IMR-90 (cell line): Measurements from ENCODE around the gene LIG1. TPM values are rescaled to one million over a fixed set of nuclear protein-coding genes. Genes with fewer than 3 reads are reported as not detected.

Experiments used
- ATAC-seq: fragments of 200-7000 bp; cut with Tn5 transposase; 2 replicates; pipeline ENCODE4 v1.9.1; 2020; ENCODE audit warnings: low read depth, mild to moderate bottlenecking, moderate library complexity
- BruUV-seq: library from RNA; stranded (reverse); fragments of 400-500 nt; replicated peaks from 2 replicates; lab custom pipeline; 2021; lab: Mats Ljungman, UMichigan
- CTCF ChIA-PET: fragments of 300-600 bp; formaldehyde crosslinking; extraction: SDS; loops from one replicate; lab custom pipeline; 2021; ENCODE audit warnings: antibody characterized with exemption; lab: Yijun Ruan, JAX
- POLR2A ChIA-PET: fragments of 300-600 bp; sonication (Branson Sonifier 250); formaldehyde crosslinking; loops from one replicate; lab custom pipeline; 2022; ENCODE audit warnings: antibody characterized with exemption; ENCODE audit not compliant: unreplicated experiment; lab: Charles Lee
- DNase-seq: peaks from one replicate; pipeline ENCODE4 v3.0.0; 2013
- H2AFZ ChIP-seq: replicated peaks from 2 replicates; pipeline ENCODE3; 2013; ENCODE audit warnings: low read length, mild to moderate bottlenecking; ENCODE audit not compliant: poor library complexity
- H2AK5ac ChIP-seq: 2 replicates; pipeline ENCODE4 v1.6.1; 2013; ENCODE audit warnings: low read depth, low read length, inconsistent platforms
- H2AK9ac ChIP-seq: replicated peaks from 2 replicates; pipeline ENCODE3; 2013; ENCODE audit warnings: mild to moderate bottlenecking, low read depth, low read length, moderate library complexity; ENCODE audit not compliant: poor library complexity
- H2BK120ac ChIP-seq: 2 replicates; pipeline ENCODE4 v1.6.1; 2013; ENCODE audit warnings: low read depth, low read length, inconsistent platforms
- H2BK15ac ChIP-seq: 3 replicates; pipeline ENCODE4 v1.6.1; 2013; ENCODE audit warnings: low read depth, low read length, inconsistent platforms
- H2BK20ac ChIP-seq: 2 replicates; pipeline ENCODE4 v1.6.1; 2013; ENCODE audit warnings: low read depth, mild to moderate bottlenecking, inconsistent platforms, low read length, moderate library complexity
- H2BK5ac ChIP-seq: 2 replicates; pipeline ENCODE4 v1.6.1; 2013; ENCODE audit warnings: mild to moderate bottlenecking, low read depth, low read length, inconsistent platforms; ENCODE audit not compliant: poor library complexity, severe bottlenecking
- H3K14ac ChIP-seq: replicated peaks from 2 replicates; pipeline ENCODE4 v1.6.1; 2013; ENCODE audit warnings: low read depth, low read length, inconsistent platforms
- H3K18ac ChIP-seq: 2 replicates; pipeline ENCODE4 v1.6.1; 2013; ENCODE audit warnings: low read depth, low read length, control low read depth
- H3K23ac ChIP-seq: 2 replicates; pipeline ENCODE4 v1.6.1; 2013; ENCODE audit warnings: low read depth, low read length, inconsistent platforms
- H3K27ac ChIP-seq: 2 replicates; pipeline ENCODE4 v1.5.1; 2013; ENCODE audit warnings: mild to moderate bottlenecking, control low read depth, low read length; ENCODE audit not compliant: insufficient read depth
- H3K27me3 ChIP-seq: 2 replicates; pipeline ENCODE4 v1.6.1; 2013; ENCODE audit warnings: low read length; ENCODE audit not compliant: control insufficient read depth, insufficient read depth
- H3K36me3 ChIP-seq: 2 replicates; pipeline ENCODE4 v1.6.1; 2013; ENCODE audit warnings: low read length, mixed read lengths; ENCODE audit not compliant: control insufficient read depth, insufficient read depth
- H3K4ac ChIP-seq: 2 replicates; pipeline ENCODE4 v1.6.1; 2013; ENCODE audit warnings: low read depth, low read length, inconsistent platforms
- H3K4me1 ChIP-seq: 2 replicates; pipeline ENCODE4 v1.6.1; 2013; ENCODE audit warnings: low read length, mixed read lengths; ENCODE audit not compliant: control insufficient read depth, insufficient read depth
- H3K4me2 ChIP-seq: 2 replicates; pipeline ENCODE4 v1.6.1; 2013; ENCODE audit warnings: low read depth, mild to moderate bottlenecking, control low read depth, low read length, moderate library complexity
- H3K4me3 ChIP-seq: 2 replicates; pipeline ENCODE4 v1.5.1; 2013; ENCODE audit warnings: low read depth, mild to moderate bottlenecking, control low read depth, low read length, moderate library complexity; ENCODE audit not compliant: insufficient read depth
- H3K56ac ChIP-seq: 2 replicates; pipeline ENCODE4 v1.6.1; 2013; ENCODE audit warnings: low read length, inconsistent platforms; ENCODE audit not compliant: insufficient read depth; ENCODE audit errors: extremely low read depth
- H3K79me1 ChIP-seq, 2 experiments: 2 replicates each; pipeline ENCODE4 v1.6.1; 2013; ENCODE audit warnings: low read length in 2 of 2, inconsistent platforms in 1 of 2, low read depth in 1 of 2
- H3K9ac ChIP-seq: 2 replicates; pipeline ENCODE4 v1.6.1; 2013; ENCODE audit warnings: low read depth, low read length, control low read depth
- H3K9me1 ChIP-seq: 2 replicates; pipeline ENCODE4 v1.6.1; 2013; ENCODE audit warnings: low read length, inconsistent platforms; ENCODE audit not compliant: insufficient read depth
- H3K9me3 ChIP-seq: 2 replicates; pipeline ENCODE4 v1.6.1; 2013; ENCODE audit warnings: low read length; ENCODE audit not compliant: control insufficient read depth, insufficient read depth
- H4K20me1 ChIP-seq: 2 replicates; pipeline ENCODE4 v1.6.1; 2013; ENCODE audit warnings: low read length, inconsistent platforms; ENCODE audit not compliant: insufficient read depth
- H4K5ac ChIP-seq: 2 replicates; pipeline ENCODE4 v1.6.1; 2013; ENCODE audit warnings: mild to moderate bottlenecking, low read depth, low read length, control low read depth
- H4K8ac ChIP-seq, 2 experiments: 2 replicates each; pipeline ENCODE4 v1.6.1; 2013; ENCODE audit warnings: low read depth in 2 of 2, low read length in 2 of 2, control low read depth in 1 of 2, inconsistent platforms in 1 of 2
- H4K91ac ChIP-seq: 2 replicates; pipeline ENCODE4 v1.6.1; 2013; ENCODE audit warnings: low read depth, low read length, inconsistent platforms; ENCODE audit not compliant: insufficient read depth
- BHLHE40 ChIP-seq: fragments of 150-350 bp; IDR thresholded peaks from 2 replicates; pipeline ENCODE4 v1.6.1; 2016; ENCODE audit warnings: mild to moderate bottlenecking, low read depth, low read length
- CEBPB ChIP-seq: IDR thresholded peaks from 2 replicates; pipeline ENCODE4 v1.6.1; 2012; ENCODE audit warnings: low read depth, low read length, improper control_type of control experiment
- CTCF ChIP-seq: conservative IDR thresholded peaks from 2 replicates; pipeline ENCODE4 v1.5.1; 2012; ENCODE audit warnings: mild to moderate bottlenecking, low read depth, low read length, improper control_type of control experiment
- FOS ChIP-seq: fragments of 150-350 bp; IDR thresholded peaks from 2 replicates; pipeline ENCODE4 v1.6.1; 2016; ENCODE audit warnings: low read depth, low read length
- RAD21 ChIP-seq: IDR thresholded peaks from 2 replicates; pipeline ENCODE4 v1.6.1; 2012; ENCODE audit warnings: low read length, improper control_type of control experiment
- RFX5 ChIP-seq: IDR thresholded peaks from 2 replicates; pipeline ENCODE4 v1.8.0; 2012; ENCODE audit warnings: low read depth, mild to moderate bottlenecking, low read length, moderate library complexity
- SMC3 ChIP-seq: fragments of 150-350 bp; IDR thresholded peaks from 2 replicates; pipeline ENCODE4 v1.6.1; 2016; ENCODE audit warnings: low read depth, mild to moderate bottlenecking, antibody characterized with exemption, low read length, moderate library complexity
- WGBS, 2 experiments: methylation state at CpG; one replicate each; pipeline versions ENCODE4 v1.1.5 to v1.1.7; 2013; ENCODE audit warnings: missing lambda C conversion rate in 2 of 2; ENCODE audit not compliant: insufficient read length in 1 of 2; ENCODE audit errors: extremely low coverage in 2 of 2; 5-methylcytosine and 5-hydroxymethylcytosine counted together
- dilution Hi-C: fragments of 300-500 bp; cut with HindIII; formaldehyde crosslinking; loops from one replicate; pipeline ENCODE4 v1.14.3; 2018; ENCODE audit warnings: low sequenced_read_pairs; ENCODE audit not compliant: unreplicated experiment
- in situ Hi-C: fragments of 300-500 bp; cut with MboI; formaldehyde crosslinking; loops from 3 replicates; pipeline ENCODE4 v1.14.3; 2019; ENCODE audit warnings: low sequenced_read_pairs, inconsistent platforms, mixed read lengths
- intact Hi-C: fragments of 100-400 bp; cut with micrococcal nuclease; formaldehyde crosslinking; loops from 2 replicates; pipeline ENCODE4 v1.10.0; 2022
- polyA plus RNA-seq, 3 experiments: library from polyadenylated mRNA; depleted of rRNA; stranded (reverse); fragments of >200 nt; gene quantifications; 2 replicates each; pipeline ENCODE4 v1.2.3, GENCODE V29; 2012; ENCODE audit warnings: low replicate concordance in 1 of 3
- total RNA-seq: library from RNA; depleted of rRNA; stranded (reverse); fragments of >200 nt; gene quantifications from 2 replicates; pipeline ENCODE4 v1.2.3, GENCODE V29; 2012

LIG1 gene
- total and polyA plus RNA-seq, 2 of the 4 experiments (the other 2 are of a cell fraction): 24.9 to 34.0 TPM

DNA sequence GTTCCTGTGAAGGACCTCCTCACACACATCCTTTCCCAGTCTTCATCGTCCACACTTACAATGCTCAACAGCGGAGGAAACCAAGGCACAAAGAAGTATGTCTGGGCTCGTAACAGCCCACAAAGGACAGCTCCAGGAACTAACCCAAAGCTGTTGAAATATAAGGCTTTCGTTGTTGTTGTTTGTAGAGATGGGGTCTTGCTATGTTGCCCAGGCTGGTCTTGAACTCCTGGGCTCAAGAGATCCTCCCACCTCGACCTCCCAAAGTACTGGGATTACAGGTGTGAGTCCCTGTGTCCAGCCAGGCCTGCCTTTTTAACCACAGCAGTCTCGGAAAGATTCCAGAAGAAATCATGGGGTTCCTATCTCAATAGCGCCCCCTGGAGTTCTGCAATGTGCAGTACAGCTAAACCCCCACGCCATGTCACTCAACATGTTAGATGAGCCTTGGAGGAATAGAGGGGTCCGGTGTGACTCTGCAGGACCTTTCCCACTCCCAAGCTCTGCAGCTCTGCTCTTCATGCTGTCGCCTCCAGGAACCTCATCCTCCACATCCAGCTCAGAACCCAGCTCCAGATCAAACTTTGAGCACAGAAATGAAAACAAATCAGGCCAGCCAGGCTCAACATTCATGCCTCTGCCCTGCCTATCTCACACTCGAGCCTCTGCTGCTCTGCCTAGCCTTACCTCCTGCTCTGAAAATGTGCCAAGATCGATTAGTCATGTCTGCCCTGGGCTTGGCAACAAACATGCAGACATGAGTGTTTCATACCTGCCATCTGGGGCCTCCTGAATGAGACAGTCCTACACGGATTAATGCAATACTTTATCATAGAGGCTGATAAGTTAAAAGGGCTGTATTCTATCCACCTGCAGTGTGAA is 67.0 kb downstream of the LIG1 start:
- no peak overlapping the region for H4K5ac ChIP-seq
- intact Hi-C loops: loop anchor here (1.0 kb wide), 1 partner anchor 140 kb away; no protein-coding TSS in a partner anchor

More for the DNA sequence above, 67.0 kb downstream of the LIG1 start:
- H3K4me3 ChIP-seq: no peak overlapping the region
- in situ Hi-C loops: no loop called here
- ChIA-PET POLR2A (no interaction called here), CTCF (interaction anchor here (0.6 to 1.9 kb wide), 3 partner anchors 52 to 140 kb away, joined by 3 to 11 read pairs (median 4); no protein-coding TSS in a partner anchor)
- H2BK20ac ChIP-seq: no peak overlapping the region
- no peak overlapping the region for H2BK15ac ChIP-seq
- peak overlapping the region; percentile 1 for H2AFZ ChIP-seq
- H3K36me3 ChIP-seq: 0 out of 2 replicates have a peak, but pooled peaks cover 2% of the 10 kb centered on the region
- WGBS, 2 experiments: 18% methylated on average over 1 of the region's 13 CpGs; no CpG with 5 or more reads in 1 of the 2 experiments
- no peak overlapping the region for H3K9ac ChIP-seq
- DNase-seq (peak; percentile 49), ATAC-seq (peak; percentile 31; the same call in 1 of the 2 replicates)
- no peak overlapping the region for H3K27ac ChIP-seq
- no peak overlapping the region for H3K23ac ChIP-seq
- H4K91ac ChIP-seq: no peak overlapping the region
- TF ChIP-seq BHLHE40 (no peak), SMC3 (peak; percentile 82), CTCF (peak; percentile 69), FOS (no peak), RAD21 (peak; percentile 72), RFX5 (no peak), CEBPB (no peak)
- H3K27me3 ChIP-seq: no peaks in the 10 kb centered on the region
- no peak overlapping the region for H2AK9ac ChIP-seq
- H2BK120ac ChIP-seq: no peak overlapping the region
- H3K14ac ChIP-seq: no peak overlapping the region
- H3K9me3 ChIP-seq: no peaks in the 10 kb centered on the region
- H3K56ac ChIP-seq: no peak overlapping the region
- no peaks in the 10 kb centered on the region; a peak in 1 of 4 replicates for H3K79me1 ChIP-seq
- H3K4me1 ChIP-seq: no peaks in the 10 kb centered on the region; the same call in 1 of the 2 replicates
- no peak overlapping the region for H2AK5ac ChIP-seq
- no peak overlapping the region for H4K8ac ChIP-seq
- no peak overlapping the region for H3K4ac ChIP-seq
- H3K4me2 ChIP-seq: no peak overlapping the region
- H4K20me1 ChIP-seq: no peaks in the 10 kb centered on the region
- dilution Hi-C loops: no loop called here
- no TSS peak for BruUV-seq
- H2BK5ac ChIP-seq: no peak overlapping the region
- H3K18ac ChIP-seq: no peak overlapping the region
- peaks cover 1% of the 10 kb centered on the region; the same call in 1 of the 2 replicates for H3K9me1 ChIP-seq
